Measurements from ENCODE around the gene NCEH1. TPM values are rescaled to one million over a fixed set of nuclear protein-coding genes. Genes with fewer than 3 reads are reported as not detected.
A peak's percentile ranks its signal among the peaks of the same experiment; 100 is the strongest.

NCEH1 gene
- total RNA-seq, 4 donors from 2014 or later: 2.3 to 5.8 (median 4.2) TPM

DNA sequence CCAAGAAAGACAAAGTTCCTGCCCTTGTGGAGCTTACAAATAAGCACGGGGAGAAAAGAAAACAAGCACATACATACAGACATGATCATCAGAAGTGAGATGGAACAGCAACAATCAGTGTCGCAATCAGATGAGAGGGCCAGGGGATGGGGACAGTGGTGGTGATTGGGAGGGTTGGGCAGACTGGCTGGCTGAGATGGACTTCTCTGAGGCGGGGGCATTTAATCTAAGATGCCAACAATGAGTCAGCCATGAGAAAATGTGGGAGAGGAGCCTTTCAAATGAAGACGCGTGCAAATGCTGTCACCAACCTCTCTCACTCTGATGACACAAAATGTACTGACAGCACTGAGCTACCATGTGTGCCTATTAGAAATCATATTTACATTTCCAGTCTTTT, 81.4 kb downstream of the NCEH1 start:
- peaks cover 12% of the 10 kb centered on the region for H3K4me1 ChIP-seq
- TF ChIP-seq POLR2AphosphoS5 (IDR thresholded peaks at IDR 0.05): peak in 1 of 3 donors; percentile 6
- TF ChIP-seq EP300 (IDR thresholded peaks at IDR 0.05): no peak
- H3K27ac ChIP-seq: peak overlapping the region; percentile 73
- H3K4me3 ChIP-seq: no peak overlapping the region
- 69% methylated on average over 5 of the region's 5 CpGs for WGBS
- H3K9me3 ChIP-seq: no peaks in the 10 kb centered on the region
- H3K27me3 ChIP-seq: no peaks in the 10 kb centered on the region
- H3K36me3 ChIP-seq: peaks cover 10% of the 10 kb centered on the region
- no peak for DNase-seq (ENCODE audit: low spot score in 2 of 2)

DNA sequence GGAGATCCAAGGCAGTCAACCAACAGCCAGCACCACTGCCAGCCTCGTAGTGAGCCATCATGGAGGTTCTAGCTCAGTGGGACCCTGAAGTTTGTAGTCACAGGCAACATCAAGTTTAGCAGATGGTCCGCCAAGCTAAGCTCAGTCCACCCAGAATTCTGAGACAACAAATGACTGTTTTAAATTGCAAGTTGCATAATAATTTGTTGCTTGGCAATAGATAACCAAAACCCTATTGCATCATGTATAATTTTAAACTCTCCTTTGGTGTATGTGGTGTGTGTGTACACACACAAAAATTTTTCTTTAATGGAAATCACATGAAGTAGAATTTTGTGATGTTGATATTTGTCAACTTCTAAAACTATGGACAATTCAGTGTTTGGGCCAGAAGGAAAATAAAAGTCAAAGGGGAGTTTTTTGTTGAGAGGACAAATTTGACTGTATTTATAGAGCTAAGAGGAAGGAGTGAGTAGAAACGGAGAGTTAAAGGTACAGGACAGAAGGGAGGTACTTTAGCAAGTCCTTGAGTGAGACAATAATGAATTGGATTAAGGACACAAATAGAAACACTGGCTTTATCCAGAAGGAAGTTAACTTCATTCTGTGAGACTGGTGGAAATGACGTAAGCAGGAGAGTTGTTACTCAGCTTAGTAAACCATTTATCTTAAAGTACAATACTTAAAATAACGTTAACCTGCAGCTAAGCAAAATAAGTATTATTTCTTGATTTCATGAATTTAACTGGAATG, 83.6 kb downstream of the NCEH1 start:
- Histone ChIP-seq H3K27me3 (no peaks in the 10 kb centered on the region), H3K4me3 (no peak overlapping the region), H3K36me3 (no peaks in the 10 kb centered on the region), H3K4me1 (peaks cover 23% of the 10 kb centered on the region), H3K27ac (peak overlapping the region; percentile 50), H3K9me3 (no peaks in the 10 kb centered on the region)
- WGBS: 61% methylated on average over 5 of the region's 5 CpGs
- DNase-seq (ENCODE audit: low spot score in 2 of 2): no peak
- no peak for TF ChIP-seq POLR2A (IDR thresholded peaks at IDR 0.05)
- TF ChIP-seq POLR2AphosphoS5 (IDR thresholded peaks at IDR 0.05): peak in 1 of 3 donors; percentile 62
- TF ChIP-seq, protein P1, sequence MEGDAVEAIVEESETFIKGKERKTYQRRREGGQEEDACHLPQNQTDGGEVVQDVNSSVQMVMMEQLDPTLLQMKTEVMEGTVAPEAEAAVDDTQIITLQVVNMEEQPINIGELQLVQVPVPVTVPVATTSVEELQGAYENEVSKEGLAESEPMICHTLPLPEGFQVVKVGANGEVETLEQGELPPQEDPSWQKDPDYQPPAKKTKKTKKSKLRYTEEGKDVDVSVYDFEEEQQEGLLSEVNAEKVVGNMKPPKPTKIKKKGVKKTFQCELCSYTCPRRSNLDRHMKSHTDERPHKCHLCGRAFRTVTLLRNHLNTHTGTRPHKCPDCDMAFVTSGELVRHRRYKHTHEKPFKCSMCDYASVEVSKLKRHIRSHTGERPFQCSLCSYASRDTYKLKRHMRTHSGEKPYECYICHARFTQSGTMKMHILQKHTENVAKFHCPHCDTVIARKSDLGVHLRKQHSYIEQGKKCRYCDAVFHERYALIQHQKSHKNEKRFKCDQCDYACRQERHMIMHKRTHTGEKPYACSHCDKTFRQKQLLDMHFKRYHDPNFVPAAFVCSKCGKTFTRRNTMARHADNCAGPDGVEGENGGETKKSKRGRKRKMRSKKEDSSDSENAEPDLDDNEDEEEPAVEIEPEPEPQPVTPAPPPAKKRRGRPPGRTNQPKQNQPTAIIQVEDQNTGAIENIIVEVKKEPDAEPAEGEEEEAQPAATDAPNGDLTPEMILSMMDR (IDR thresholded peaks at IDR 0.05): no peak

DNA sequence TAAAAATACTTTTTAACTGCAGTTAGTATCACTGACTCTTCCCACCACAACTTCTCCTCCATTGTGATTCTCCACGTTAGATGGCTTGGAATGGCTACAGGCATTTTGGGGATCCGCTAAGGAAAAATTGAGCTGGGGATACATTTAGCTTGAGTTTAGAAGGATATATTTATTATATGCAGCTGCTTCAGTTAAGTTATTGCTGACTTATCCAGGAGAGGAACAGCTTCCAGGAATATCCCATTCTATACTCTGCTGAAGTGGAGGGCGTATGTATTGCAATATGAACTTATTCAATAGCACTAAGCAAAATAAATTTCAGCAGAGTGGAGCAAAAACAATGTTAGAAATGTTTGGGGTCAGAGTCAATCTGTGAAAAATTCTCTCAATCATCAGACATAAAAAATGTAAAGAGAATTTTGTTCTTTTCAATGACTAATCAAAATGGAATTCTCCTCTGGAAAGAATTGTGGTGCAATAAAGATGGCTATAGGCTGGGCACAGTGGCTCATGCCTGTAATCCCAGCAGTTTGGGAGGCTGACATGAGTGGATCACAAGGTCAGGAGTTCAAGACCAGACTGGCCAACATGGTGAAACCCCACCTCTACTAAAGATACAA, 84.7 kb downstream of the NCEH1 start:
- TF ChIP-seq, protein P1 (IDR thresholded peaks at IDR 0.05): no peak
- TF ChIP-seq POLR2A (IDR thresholded peaks at IDR 0.05) (no peak), POLR2AphosphoS5 (IDR thresholded peaks at IDR 0.05) (no peak), EP300 (IDR thresholded peaks at IDR 0.05) (no peak)
- H3K4me1 ChIP-seq: peaks cover 27% of the 10 kb centered on the region
- no peak for DNase-seq (ENCODE audit: low spot score in 2 of 2)
- no peaks in the 10 kb centered on the region for H3K9me3 ChIP-seq
- no peaks in the 10 kb centered on the region for H3K27me3 ChIP-seq
- no peaks in the 10 kb centered on the region for H3K36me3 ChIP-seq
- H3K27ac ChIP-seq: no peak overlapping the region
- no peak overlapping the region for H3K4me3 ChIP-seq
- WGBS: 59% methylated on average over 3 of the region's 3 CpGs

DNA sequence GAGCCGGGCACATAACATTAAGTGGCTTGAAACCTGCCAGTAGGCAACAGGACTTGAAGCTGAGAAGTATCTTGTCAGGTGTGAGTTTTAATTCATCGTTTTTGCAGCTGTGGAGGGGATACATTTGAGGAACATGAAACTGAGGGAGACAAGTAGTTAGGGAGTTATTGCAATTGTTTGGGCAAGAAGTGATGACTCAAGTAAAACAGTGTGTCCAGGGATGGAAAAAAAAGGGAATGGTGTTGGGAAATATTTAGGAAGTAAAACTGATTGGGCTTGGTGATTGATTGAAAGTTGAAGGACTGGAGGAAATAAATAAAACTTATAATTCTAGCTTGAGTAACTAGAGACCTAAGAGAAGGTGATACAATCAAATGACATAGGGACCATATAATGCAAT, 85.5 kb downstream of the NCEH1 start:
- no peaks in the 10 kb centered on the region for H3K9me3 ChIP-seq
- TF ChIP-seq, protein P1 (IDR thresholded peaks at IDR 0.05): no peak
- TF ChIP-seq EP300 (IDR thresholded peaks at IDR 0.05) (no peak), POLR2A (IDR thresholded peaks at IDR 0.05) (no peak), POLR2AphosphoS5 (IDR thresholded peaks at IDR 0.05) (no peak)
- no peaks in the 10 kb centered on the region for H3K27me3 ChIP-seq
- peaks cover 27% of the 10 kb centered on the region for H3K4me1 ChIP-seq
- no peak overlapping the region for H3K27ac ChIP-seq
- WGBS: 100% methylated on average over 2 of the region's 2 CpGs
- no peak overlapping the region for H3K4me3 ChIP-seq
- DNase-seq (ENCODE audit: low spot score in 2 of 2): no peak
- H3K36me3 ChIP-seq: no peaks in the 10 kb centered on the region

DNA sequence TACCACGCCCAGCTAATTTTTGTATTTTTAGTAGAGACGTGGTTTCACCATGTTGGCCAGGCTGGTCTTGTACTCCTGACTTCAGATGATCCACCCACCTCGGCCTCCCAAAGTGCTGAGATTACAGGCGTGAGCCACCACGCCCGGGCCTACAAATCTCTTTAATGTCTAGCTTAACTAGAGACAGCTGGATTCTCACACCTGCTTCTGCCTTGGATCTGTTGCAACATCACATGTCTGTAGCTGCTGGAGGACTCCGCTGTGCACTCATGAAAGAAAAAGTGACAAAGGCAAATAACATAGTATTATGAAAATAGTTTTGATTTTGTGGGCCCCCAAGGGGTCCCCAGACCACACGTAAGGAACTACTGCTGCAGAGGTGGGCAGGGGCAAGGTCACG, 85.9 kb downstream of the NCEH1 start:
- H3K9me3 ChIP-seq: no peaks in the 10 kb centered on the region
- 88% methylated on average over 9 of the region's 9 CpGs for WGBS
- H3K4me1 ChIP-seq: peaks cover 27% of the 10 kb centered on the region
- H3K27ac ChIP-seq: no peak overlapping the region
- H3K27me3 ChIP-seq: no peaks in the 10 kb centered on the region
- no peak for DNase-seq (ENCODE audit: low spot score in 2 of 2)
- TF ChIP-seq, protein P1 (IDR thresholded peaks at IDR 0.05): no peak
- TF ChIP-seq POLR2AphosphoS5 (IDR thresholded peaks at IDR 0.05) (no peak), EP300 (IDR thresholded peaks at IDR 0.05) (no peak), POLR2A (IDR thresholded peaks at IDR 0.05) (no peak)
- H3K4me3 ChIP-seq: no peak overlapping the region
- no peaks in the 10 kb centered on the region for H3K36me3 ChIP-seq
